Psoas muscle (tissue), 8 donors: Measurements from ENCODE around the gene EYA4. TPM values are rescaled to one million over a fixed set of nuclear protein-coding genes. Genes with fewer than 3 reads are reported as not detected.
A peak's percentile ranks its signal among the peaks of the same experiment; 100 is the strongest.

Source experiments
- ATAC-seq, 4 donors: fragments of 200-7000 bp; cut with Tn5 transposase; one replicate each; pipeline ENCODE4 v1.9.1; 2020; ENCODE audit warnings: moderate library complexity in 3 of 4, mild to moderate bottlenecking in 2 of 4
- DNase-seq, 2 donors: peaks; one replicate each; pipeline ENCODE4 v3.0.0-alpha.2; 2020
- H3K27ac ChIP-seq: fragments of 200-600 bp; one replicate; pipeline ENCODE4 v1.8.0; 2022
- H3K27me3 ChIP-seq, 3 donors: fragments of 200-600 bp in 1 of 3; one replicate each; pipeline versions ENCODE4 v1.6.1 to v1.8.0; 2013 to 2022; ENCODE audit warnings: low read length in 2 of 3, mild to moderate bottlenecking in 2 of 3, moderate library complexity in 1 of 3; ENCODE audit not compliant: insufficient read depth in 3 of 3
- H3K36me3 ChIP-seq, 2 donors: fragments of 200-600 bp in 1 of 2; one replicate each; pipeline versions ENCODE4 v1.6.1 to v1.8.0; 2013 to 2022; ENCODE audit warnings: low read depth in 1 of 2, mild to moderate bottlenecking in 1 of 2, moderate library complexity in 1 of 2; ENCODE audit not compliant: insufficient read depth in 1 of 2
- H3K4me1 ChIP-seq: fragments of 200-600 bp; one replicate; pipeline ENCODE4 v1.8.0; 2022
- H3K4me3 ChIP-seq: fragments of 200-600 bp; one replicate; pipeline ENCODE4 v1.8.0; 2022; ENCODE audit warnings: mild to moderate bottlenecking
- H3K9me3 ChIP-seq: fragments of 200-600 bp; one replicate; pipeline ENCODE4 v1.8.0; 2022
- WGBS, 3 donors: extraction: QIAGEN DNeasy Blood & Tissue Kit; methylation state at CpG; one replicate each; pipeline versions ENCODE4 v1.1.6 to v1.1.7; 2013; 5-methylcytosine and 5-hydroxymethylcytosine counted together
- intact Hi-C, 2 donors: fragments of 100-400 bp; cut with DNase I; formaldehyde crosslinking; loops; one replicate each; pipeline versions ENCODE4 v1.11.0 to v1.14.2; 2022
- polyA plus RNA-seq, 3 donors: library from polyadenylated mRNA; stranded (reverse); fragments of 200-250 nt; gene quantifications; one replicate each; pipeline ENCODE4 v1.2.3, GENCODE V29; 2013
- total RNA-seq, 4 donors: library from RNA; stranded (reverse); fragmentation: NEBNext Ultra II Directional in 2 of 4; extraction: Animal tissue kit (Norgen Biotek cat#: 25700) in 2 of 4; gene quantifications; one replicate each; pipeline versions ENCODE4 v1.2.1 to v1.2.4, GENCODE V29; 2021 to 2023
- TF ChIP-seq, protein P1 (sequence below): fragments of 200-600 bp; IDR thresholded peaks from one replicate; pipeline ENCODE4 v1.8.0; 2022; ENCODE audit warnings: antibody characterized with exemption
- donor health status: healthy with polysubstance abuse.
- donor health status: DM: no; HTN: no; CAD: no; lungs with moderate emphysema.
- donor health status: Bipolar disorder and iron deficiency.
- donor health status: healthy.
- donor health status: DM: yes; HTN: yes; CAD: no.
- donor health status: DM: no; HTN: no; CAD: no.
- donor health status: DM: no; HTN: no; CAD: no.
- donor health status: DM: yes; HTN: yes; CAD: no.

The EYA4 gene
- total and polyA plus RNA-seq, 7 donors, result 5.6 to 48.3 (median 32.8) TPM

DNA sequence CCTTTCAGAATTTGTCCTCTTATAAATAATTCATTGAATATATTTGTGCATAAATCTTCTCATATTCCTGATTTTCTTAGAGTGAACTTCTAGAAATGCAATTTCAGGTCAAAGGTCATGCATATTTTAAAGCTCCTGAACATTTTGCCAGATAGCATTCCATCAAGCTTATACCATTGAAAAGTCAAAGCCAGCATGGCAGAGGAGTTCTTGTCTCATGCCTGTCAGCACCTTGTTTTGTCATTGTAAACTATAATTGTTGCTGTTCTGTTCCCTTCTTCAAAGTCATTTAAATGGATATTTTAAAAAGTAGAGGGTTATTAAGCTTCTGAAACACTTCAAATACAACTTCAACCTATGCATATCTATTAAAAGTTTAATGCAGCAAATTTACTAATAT is 170.6 kb downstream of the EYA4 start:
- no peaks in the 10 kb centered on the region for H3K9me3 ChIP-seq
- no peak for DNase-seq
- TF ChIP-seq, protein P1, sequence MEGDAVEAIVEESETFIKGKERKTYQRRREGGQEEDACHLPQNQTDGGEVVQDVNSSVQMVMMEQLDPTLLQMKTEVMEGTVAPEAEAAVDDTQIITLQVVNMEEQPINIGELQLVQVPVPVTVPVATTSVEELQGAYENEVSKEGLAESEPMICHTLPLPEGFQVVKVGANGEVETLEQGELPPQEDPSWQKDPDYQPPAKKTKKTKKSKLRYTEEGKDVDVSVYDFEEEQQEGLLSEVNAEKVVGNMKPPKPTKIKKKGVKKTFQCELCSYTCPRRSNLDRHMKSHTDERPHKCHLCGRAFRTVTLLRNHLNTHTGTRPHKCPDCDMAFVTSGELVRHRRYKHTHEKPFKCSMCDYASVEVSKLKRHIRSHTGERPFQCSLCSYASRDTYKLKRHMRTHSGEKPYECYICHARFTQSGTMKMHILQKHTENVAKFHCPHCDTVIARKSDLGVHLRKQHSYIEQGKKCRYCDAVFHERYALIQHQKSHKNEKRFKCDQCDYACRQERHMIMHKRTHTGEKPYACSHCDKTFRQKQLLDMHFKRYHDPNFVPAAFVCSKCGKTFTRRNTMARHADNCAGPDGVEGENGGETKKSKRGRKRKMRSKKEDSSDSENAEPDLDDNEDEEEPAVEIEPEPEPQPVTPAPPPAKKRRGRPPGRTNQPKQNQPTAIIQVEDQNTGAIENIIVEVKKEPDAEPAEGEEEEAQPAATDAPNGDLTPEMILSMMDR, result no peak
- no peaks in the 10 kb centered on the region for H3K36me3 ChIP-seq
- no peak for ATAC-seq
- peaks cover 35% of the 10 kb centered on the region for H3K4me1 ChIP-seq
- intact Hi-C loops, result no loop called here
- no peaks in the 10 kb centered on the region for H3K27me3 ChIP-seq
- no peak overlapping the region for H3K27ac ChIP-seq
- H3K4me3 ChIP-seq, result no peak overlapping the region

DNA sequence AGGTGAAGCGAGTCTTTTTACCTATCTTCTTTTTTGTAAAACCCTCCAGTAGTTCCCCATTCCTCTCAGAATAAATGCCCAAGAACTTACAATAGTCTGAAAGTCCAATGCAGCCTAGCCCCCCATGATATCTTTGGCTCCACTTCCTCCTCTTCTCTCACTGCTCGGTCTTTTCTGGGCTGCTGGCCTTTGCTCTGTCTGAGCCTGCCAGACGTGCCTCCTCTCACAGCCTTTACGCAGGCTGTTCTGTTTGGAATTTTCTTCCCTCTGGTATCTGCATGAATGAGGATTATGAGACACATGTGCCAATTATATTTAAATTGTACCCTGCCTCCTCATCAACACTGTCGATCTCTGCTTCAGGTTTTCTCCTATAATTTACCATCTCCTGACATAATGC is 174.1 kb downstream of the EYA4 start:
- Histone ChIP-seq H3K4me1 (peaks cover 22% of the 10 kb centered on the region), H3K36me3 (no peaks in the 10 kb centered on the region), H3K27me3 (no peaks in the 10 kb centered on the region), H3K9me3 (no peaks in the 10 kb centered on the region), H3K27ac (peak overlapping the region; percentile 9), H3K4me3 (no peak overlapping the region)
- TF ChIP-seq, protein P1, result no peak
- ATAC-seq (no peak), DNase-seq (no peak)
- intact Hi-C loops, result no loop called here
- WGBS, 3 donors, result 49 to 74% (median 54%) methylated on average over 5 of the region's 5 CpGs

DNA sequence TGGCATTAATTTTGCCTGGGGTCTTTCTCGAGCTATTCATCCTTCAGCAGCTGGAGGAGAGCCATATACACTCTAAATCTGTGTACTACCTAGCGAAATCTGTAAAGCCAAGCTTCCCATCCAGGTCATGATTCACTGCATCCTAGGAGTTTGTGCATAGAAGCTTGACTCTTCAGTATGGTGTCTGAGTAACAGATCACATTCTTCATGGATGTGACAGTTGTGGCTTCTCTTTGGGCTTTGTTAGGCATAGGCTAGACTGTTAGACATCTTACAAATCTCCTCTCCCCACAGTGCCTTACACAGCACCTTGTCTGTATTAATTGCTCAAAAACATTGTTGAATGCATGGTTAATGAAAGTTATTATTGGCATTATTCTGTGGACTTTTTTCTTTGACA is 177.0 kb downstream of the EYA4 start:
- WGBS, 3 donors, result 75 to 83% (median 76%) methylated on average over 2 of the region's 2 CpGs
- H3K27me3 ChIP-seq, result no peaks in the 10 kb centered on the region
- intact Hi-C loops, result no loop called here
- H3K4me1 ChIP-seq, result peaks cover 8% of the 10 kb centered on the region
- peak; percentile 25 to 57 (median 42) for ATAC-seq
- H3K4me3 ChIP-seq, result no peak overlapping the region
- TF ChIP-seq, protein P1, result no peak
- no peak for DNase-seq
- no peak overlapping the region for H3K27ac ChIP-seq
- H3K36me3 ChIP-seq, result no peaks in the 10 kb centered on the region
- no peaks in the 10 kb centered on the region for H3K9me3 ChIP-seq

DNA sequence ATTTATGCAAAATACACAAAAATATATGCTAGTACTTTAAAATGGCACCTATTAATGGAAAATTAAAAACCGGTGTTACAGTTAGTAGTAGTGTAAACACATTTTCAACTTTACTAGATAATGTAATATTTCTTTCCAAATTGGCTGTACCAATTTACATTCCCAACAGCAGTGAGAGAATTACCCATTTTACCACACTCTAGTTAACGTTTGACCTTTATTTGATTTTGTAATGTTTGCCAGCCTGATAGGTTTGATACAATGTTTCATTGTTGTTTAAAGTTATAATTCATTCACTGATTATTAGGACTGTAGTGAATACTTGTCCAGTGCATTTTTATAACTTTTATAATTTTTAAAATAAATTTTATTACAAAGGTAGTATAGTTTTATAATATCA is 182.1 kb downstream of the EYA4 start:
- Histone ChIP-seq H3K4me1 (peaks cover 15% of the 10 kb centered on the region), H3K36me3 (no peaks in the 10 kb centered on the region), H3K4me3 (no peak overlapping the region), H3K27ac (no peak overlapping the region), H3K9me3 (no peaks in the 10 kb centered on the region), H3K27me3 (no peaks in the 10 kb centered on the region)
- 56 to 85% (median 59%) methylated on average over 2 of the region's 2 CpGs for WGBS, 3 donors
- DNase-seq, result no peak
- ATAC-seq, result no peak
- intact Hi-C loops, result no loop called here
- TF ChIP-seq, protein P1, result no peak

DNA sequence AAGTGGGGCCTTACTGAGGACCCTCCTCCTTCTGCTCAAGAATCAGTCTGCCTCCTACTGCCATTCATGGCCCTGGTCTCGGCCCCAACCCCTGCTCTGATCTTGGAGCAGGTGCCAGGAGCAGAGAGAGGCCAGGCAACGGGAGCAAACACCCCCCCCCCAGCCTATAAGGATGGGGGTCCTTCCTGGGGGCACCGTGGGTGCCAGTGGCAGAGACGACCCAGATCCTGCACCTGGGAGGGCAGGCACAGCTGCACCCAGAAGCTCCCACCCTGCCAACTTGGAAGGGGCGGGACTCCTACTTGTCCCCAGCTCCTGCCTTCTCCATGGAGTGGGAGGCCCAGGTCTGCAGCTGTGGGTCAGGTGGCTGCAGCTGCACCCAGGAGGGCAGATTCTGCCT is 183.2 kb downstream of the EYA4 start:
- H3K4me3 ChIP-seq, result no peak overlapping the region
- DNase-seq (no peak), ATAC-seq (no peak)
- no peak overlapping the region for H3K27ac ChIP-seq
- peaks cover 15% of the 10 kb centered on the region for H3K4me1 ChIP-seq
- H3K9me3 ChIP-seq, result no peaks in the 10 kb centered on the region
- TF ChIP-seq, protein P1, result no peak
- intact Hi-C loops, result no loop called here
- no peaks in the 10 kb centered on the region for H3K27me3 ChIP-seq
- 74 to 83% (median 79%) methylated on average over 4 to 5 of the region's 5 CpGs for WGBS, 3 donors
- no peaks in the 10 kb centered on the region for H3K36me3 ChIP-seq
